Stimulated activated CD8-positive, alpha-beta memory T cell treated with anti-CD3 and anti-CD28 coated beads, Interleukin-4, amount 100 ng/mL, for 48 hours (primary cell): Measurements from ENCODE around the gene PDLIM1.

ENCODE experiments used
- DNase-seq: peaks from one replicate; pipeline ENCODE4 v3.0.0-alpha.2; 2020

PDLIM1 gene

DNA sequence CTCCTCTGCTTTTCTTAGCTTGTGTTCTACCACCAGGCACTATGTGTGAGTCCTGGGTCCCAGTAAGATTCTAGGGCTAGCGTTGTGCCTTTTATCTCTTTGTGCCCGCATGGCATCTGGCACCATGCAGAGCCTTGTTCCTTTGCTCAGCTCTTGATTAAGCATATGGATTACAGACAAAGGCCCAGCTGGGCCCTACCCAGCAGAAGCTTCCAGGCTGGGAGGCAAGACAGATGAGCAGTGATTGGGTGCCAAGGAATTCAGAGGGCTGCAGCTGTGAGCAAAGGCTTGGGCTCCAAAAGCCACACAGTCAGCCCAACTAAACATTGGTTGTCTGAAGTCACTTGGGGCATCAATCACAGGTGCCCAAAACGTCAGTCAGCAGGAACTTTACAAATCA is 94.8 kb downstream of the PDLIM1 start:
- no peak for DNase-seq

DNA sequence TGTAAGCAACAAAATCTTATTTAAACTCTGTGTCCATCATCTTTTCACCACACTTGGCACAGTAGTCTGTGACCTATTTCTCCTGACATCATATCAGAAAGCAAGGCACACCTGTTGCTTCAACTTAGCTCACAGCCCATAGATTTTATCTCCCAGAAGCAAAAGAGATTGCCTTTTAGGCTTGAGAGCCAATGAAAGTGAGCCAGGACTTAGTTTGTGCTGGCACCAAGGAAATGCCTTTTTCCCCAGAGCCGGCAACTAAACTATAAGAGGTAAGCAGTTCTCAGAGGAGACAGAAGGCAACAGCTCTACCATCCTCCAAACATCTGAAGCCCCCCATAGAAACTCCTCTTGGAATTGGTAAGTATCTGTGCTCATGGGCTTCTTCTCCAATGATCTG is 96.9 kb downstream of the PDLIM1 start, which contains the start of gene ACSM6:
Gene ACSM6 (plus strand): TSS at position 295 of the 400 bp plus-strand sequence. CDS start 248 bp downstream, outside the sequence.
- no peak for DNase-seq

DNA sequence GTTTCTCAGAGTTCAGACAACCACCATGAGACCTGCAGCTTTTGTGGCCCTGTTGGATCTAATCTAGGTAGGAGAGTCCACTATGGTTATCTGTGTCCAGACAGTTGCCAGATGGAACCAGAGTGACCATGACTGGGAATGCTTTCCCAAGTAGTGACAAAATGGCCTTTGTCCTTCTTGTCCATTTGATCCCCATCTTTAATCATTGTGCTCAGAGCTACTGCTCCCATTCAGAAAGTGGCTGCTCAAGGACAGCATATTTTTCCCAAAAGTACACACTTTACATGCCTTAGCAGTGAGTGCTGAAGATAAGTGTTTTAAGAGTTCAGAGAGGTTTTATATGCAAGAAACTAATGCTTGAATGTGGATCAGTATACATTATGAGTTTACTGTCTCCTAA is 102.2 kb downstream of the PDLIM1 start:
- no peak for DNase-seq

DNA sequence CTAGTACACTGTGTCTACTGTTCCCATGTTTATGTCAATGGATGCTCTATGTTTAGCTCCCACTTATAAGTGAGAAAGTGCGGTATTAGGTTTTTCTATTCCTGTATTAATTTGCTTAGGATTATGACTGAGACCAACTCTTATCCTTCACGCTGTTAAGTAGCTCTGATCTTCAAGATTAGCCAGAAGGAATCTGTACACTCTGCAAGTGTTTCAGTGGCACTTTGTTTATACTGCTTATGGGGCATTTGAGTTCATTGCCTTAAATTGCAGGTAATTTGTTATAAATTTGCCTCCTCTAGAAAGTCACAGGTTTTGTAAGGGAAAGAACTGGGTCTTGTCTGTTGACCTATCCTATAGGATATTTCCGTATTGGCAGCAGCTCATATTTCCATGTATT is 103.2 kb downstream of the PDLIM1 start:
- no peak for DNase-seq
